NCI-H187 (cell line): ENCODE measurements around the gene GALNT13.

Source experiments
- DNase-seq, 2 experiments: peaks; one replicate each; lab custom pipeline; 2025; lab: John Stamatoyannopoulos, UW

Gene GALNT13

GRCh38 chr2:153871231-153872221 lies at the start of gene GALNT13:
TSS of gene GALNT13 (plus strand) at chr2:153871922.
- peak in 1 of 2 experiments; percentile 37 for DNase-seq

- DNase-seq, result no peak
These were observed 47.8 kb upstream of the GALNT13 start for GRCh38 chr2:153823880-153824279.

- DNase-seq, result no peak
These were observed 43.4 kb upstream of the GALNT13 start for GRCh38 chr2:153828335-153828734.

GRCh38 chr2:153834662-153835061 lies 37.1 kb upstream of the GALNT13 start:
- DNase-seq, result no peak

GRCh38 chr2:153858250-153858649 lies 13.5 kb upstream of the GALNT13 start:
- no peak for DNase-seq

GRCh38 chr2:153864022-153864421 lies 7.7 kb upstream of the GALNT13 start:
- no peak for DNase-seq

- DNase-seq, result no peak
These were observed 5.1 kb upstream of the GALNT13 start for GRCh38 chr2:153866595-153866994.

- no peak for DNase-seq
These were observed 1.4 kb upstream of the GALNT13 start for GRCh38 chr2:153870308-153870707.

- no peak for DNase-seq
These were observed 759 bp downstream of the GALNT13 start for GRCh38 chr2:153872311-153873051.

- DNase-seq, result no peak
These were observed 1.6 kb downstream of the GALNT13 start for GRCh38 chr2:153873052-153874048.

GRCh38 chr2:153875801-153876466 lies 4.2 kb downstream of the GALNT13 start:
- no peak for DNase-seq

- no peak for DNase-seq
These were observed 9.2 kb downstream of the GALNT13 start for GRCh38 chr2:153880926-153881325.

GRCh38 chr2:153886833-153887232 lies 15.1 kb downstream of the GALNT13 start:
- DNase-seq, result no peak

- DNase-seq, result no peak
These were observed 18.9 kb downstream of the GALNT13 start for GRCh38 chr2:153890576-153890975.

- DNase-seq, result no peak
These were observed 19.3 kb downstream of the GALNT13 start for GRCh38 chr2:153891051-153891450.

GRCh38 chr2:153912798-153913396 lies 41.2 kb downstream of the GALNT13 start:
- DNase-seq, result no peak

GRCh38 chr2:153917570-153917969 lies 45.8 kb downstream of the GALNT13 start:
- no peak for DNase-seq

- DNase-seq, result no peak
These were observed 63.8 kb downstream of the GALNT13 start for GRCh38 chr2:153935511-153935910.

GRCh38 chr2:153939124-153939796 lies 67.5 kb downstream of the GALNT13 start:
- no peak for DNase-seq

- DNase-seq, result no peak
These were observed 68.8 kb downstream of the GALNT13 start for GRCh38 chr2:153940511-153940910.
